GM12873 (cell line): ENCODE results near the gene FRMD4A.

Experiments used
- CTCF ChIP-seq: IDR thresholded peaks from 2 replicates; pipeline ENCODE4 v1.5.1; 2012; ENCODE audit warnings: low read depth, mild to moderate bottlenecking, moderate library complexity, low read length, control low read depth; ENCODE audit not compliant: insufficient read depth; ENCODE audit errors: missing control alignments

FRMD4A gene

DNA sequence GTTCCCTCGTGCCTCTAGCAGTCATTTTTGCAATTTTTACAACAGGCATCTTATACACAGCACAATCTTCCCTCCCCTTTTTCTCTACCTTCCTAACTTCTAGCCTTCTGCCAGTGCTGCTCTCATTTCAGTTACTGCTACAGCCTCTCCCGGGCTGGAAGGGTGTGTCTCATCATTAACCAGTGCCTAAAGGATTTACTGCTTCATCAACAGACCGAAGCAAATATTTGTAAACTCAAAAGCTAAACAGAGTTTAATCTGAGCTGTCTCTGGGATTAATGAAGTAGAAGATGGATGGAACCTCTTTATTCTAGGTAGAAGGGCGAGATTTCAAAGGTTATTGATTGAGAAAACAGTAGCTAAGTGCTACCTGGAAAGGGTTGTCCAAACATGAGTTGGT is 649.6 kb downstream of the FRMD4A start:
- TF ChIP-seq CTCF, result no peak

GRCh38 chr10:13678101-13678843 is 652.5 kb downstream of the FRMD4A start:
- no peak for TF ChIP-seq CTCF

- TF ChIP-seq CTCF, result no peak
Observed at GRCh38 chr10:13674645-13675588, 655.8 kb downstream of the FRMD4A start.

DNA sequence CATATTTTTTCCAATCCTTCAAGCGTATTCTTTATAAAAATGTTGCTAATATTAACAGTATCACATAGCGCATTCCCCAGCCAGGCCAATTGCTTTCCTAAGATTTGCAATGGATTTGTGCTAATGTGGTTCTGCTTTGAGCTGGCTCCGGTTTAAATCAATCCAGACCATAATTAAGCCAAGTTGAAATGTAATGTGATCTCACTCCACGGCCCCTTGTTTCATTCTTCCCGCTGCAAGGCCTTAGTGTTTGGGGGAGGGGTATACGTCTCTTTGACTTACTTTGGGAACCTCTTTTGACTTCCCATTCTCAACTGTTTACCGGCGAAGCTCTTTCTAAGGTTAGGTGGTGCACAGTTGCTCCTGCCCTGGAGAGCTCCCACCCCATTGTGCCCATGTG is 657.6 kb downstream of the FRMD4A start:
- TF ChIP-seq CTCF, result no peak

DNA sequence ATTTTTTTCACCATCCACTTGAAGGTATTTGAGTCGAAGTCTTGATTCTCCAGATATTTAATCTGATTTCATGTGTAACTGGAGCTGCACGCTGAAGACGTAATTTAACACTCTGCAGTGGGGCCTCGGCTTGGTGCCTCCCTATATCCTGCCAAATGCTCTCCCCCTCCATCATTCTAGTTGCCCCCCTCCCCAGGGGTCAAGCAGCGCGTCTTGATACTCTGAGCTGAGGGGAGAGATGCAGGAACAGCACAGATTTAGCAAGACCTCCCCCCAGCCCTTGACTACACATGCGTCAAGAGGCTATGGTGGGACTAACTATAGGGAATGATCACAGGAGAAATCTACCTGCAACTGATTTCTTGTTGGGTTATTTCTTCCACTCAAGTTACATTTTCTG is 658.2 kb downstream of the FRMD4A start:
- TF ChIP-seq CTCF, result no peak

DNA sequence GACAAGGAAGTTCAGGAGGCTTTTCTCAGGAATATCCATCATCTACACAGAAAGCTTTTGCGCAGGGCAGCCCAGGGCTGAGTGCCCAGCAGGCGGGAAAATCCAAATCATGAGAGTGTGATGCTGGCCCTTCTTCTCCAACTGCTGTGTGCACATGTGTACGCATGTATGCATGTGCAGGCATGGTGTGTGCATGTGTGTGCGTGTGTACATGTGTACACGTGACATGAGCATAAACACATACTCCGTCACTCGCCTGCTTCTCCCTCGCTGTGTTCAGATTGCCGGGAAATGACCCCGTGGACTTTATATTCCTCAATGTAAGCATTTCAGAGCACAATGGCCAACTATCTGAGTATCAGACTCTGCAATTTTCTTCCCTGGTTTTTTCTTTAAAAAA is 658.8 kb downstream of the FRMD4A start:
- TF ChIP-seq CTCF, result no peak

DNA sequence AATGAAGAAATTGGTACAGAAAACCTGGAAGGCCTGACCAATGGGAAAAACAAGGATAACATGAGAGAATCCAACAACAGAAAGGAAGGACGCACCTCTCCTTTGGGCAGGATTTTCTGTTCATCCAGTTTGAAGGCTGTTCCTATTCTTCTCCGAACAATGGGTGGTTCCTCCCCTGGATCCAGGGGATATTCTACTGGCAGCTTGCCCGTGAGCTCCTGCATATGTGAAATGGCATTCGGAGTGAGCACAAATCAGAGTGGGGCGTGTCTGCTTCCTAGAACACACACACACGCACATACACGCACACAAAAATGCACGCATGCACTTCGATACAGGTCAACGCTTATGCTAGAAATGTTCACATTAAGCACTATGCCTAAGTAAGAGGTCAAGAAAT is 660.4 kb downstream of the FRMD4A start:
- TF ChIP-seq CTCF, result no peak
